Activated CD4-positive, alpha-beta memory T cell treated with anti-CD3 and anti-CD28 coated beads for 36 hours (primary cell): Measurements from ENCODE around the gene ADGRF4. TPM values are rescaled to one million over a fixed set of nuclear protein-coding genes. Genes with fewer than 3 reads are reported as not detected.

Source experiments
- CTCF ChIA-PET: fragments of 350-600 bp; sonication (Branson Sonifier 250); formaldehyde crosslinking; loops from one replicate; lab custom pipeline; 2021; ENCODE audit warnings: antibody characterized with exemption, inconsistent platforms; lab: Charles Lee
- POLR2A ChIA-PET: fragments of 350-600 bp; sonication (Branson Sonifier 250); formaldehyde crosslinking; loops from one replicate; lab custom pipeline; 2021; ENCODE audit warnings: antibody characterized with exemption; lab: Charles Lee
- DNase-seq: peaks from one replicate; pipeline ENCODE4 v3.0.0-alpha.2; 2020
- H3K27ac Mint-ChIP-seq: one replicate; pipeline ENCODE4 v1.8.0; 2021; ENCODE audit warnings: mixed read lengths
- H3K27me3 Mint-ChIP-seq: one replicate; pipeline ENCODE4 v1.8.0; 2021; ENCODE audit warnings: mixed read lengths
- H3K36me3 Mint-ChIP-seq: one replicate; pipeline ENCODE4 v1.8.0; 2021; ENCODE audit warnings: mixed read lengths
- H3K4me1 Mint-ChIP-seq: one replicate; pipeline ENCODE4 v1.8.0; 2021; ENCODE audit warnings: low read depth, mixed read lengths
- H3K4me3 Mint-ChIP-seq: one replicate; pipeline ENCODE4 v1.8.0; 2021; ENCODE audit warnings: mild to moderate bottlenecking, mixed read lengths
- H3K9me3 Mint-ChIP-seq: one replicate; pipeline ENCODE4 v1.8.0; 2021; ENCODE audit warnings: mixed read lengths
- intact Hi-C: fragments of 100-400 bp; cut with micrococcal nuclease; formaldehyde crosslinking; loops from one replicate; pipeline ENCODE4 v1.15.1; 2023
- total RNA-seq, 2 experiments: library from RNA; stranded (reverse); gene quantifications; one replicate each; pipeline ENCODE4 v1.2.3, GENCODE V29; 2021

The ADGRF4 gene
- total RNA-seq, 2 experiments from 2014 or later: not detected

- H3K4me3 Mint-ChIP-seq: no peak overlapping the region
- no peak for DNase-seq
- no peaks in the 10 kb centered on the region for H3K4me1 Mint-ChIP-seq
- no peaks in the 10 kb centered on the region for H3K9me3 Mint-ChIP-seq
- no peak overlapping the region for H3K27ac Mint-ChIP-seq
- ChIA-PET CTCF (interaction anchor here (1.0 kb wide), 1 partner anchor 91 kb away, joined by 5 read pairs; no protein-coding TSS in a partner anchor), POLR2A (no interaction called here)
- peaks cover 3% of the 10 kb centered on the region for H3K27me3 Mint-ChIP-seq
- H3K36me3 Mint-ChIP-seq: no peaks in the 10 kb centered on the region
- intact Hi-C loops: loop anchor here (10.0 kb wide), 1 partner anchor 67 kb away; no protein-coding TSS in a partner anchor
Measured at GRCh38 chr6:47722194-47722593, 23.8 kb downstream of the ADGRF4 start.

DNA sequence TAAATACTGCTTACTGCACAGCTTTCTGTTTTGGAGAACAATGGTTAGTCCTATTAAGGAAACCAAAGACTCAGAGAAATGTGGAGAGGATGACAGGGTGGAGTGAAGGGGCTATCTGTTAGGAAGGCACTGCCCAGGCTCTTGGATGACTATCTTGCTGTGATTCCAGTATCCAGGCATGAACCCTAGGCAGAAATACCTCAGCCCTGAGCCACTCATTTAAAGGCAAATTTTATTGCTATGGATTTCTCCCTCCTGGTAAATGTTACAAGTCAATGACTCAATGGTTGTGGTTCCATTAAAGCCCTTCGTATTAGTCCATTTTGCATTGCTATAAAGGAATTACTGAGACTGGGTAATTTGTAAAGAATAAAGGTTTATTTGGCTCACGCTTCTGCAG, 25.9 kb downstream of the ADGRF4 start:
- H3K36me3 Mint-ChIP-seq: no peaks in the 10 kb centered on the region
- H3K9me3 Mint-ChIP-seq: no peaks in the 10 kb centered on the region
- no peak for DNase-seq
- H3K27ac Mint-ChIP-seq: no peak overlapping the region
- H3K4me1 Mint-ChIP-seq: peaks cover 7% of the 10 kb centered on the region
- POLR2A ChIA-PET: interaction anchor here (0.6 kb wide), 1 partner anchor 8 kb away, joined by 3 read pairs; no protein-coding TSS in a partner anchor
- no peak overlapping the region for H3K4me3 Mint-ChIP-seq
- intact Hi-C loops: loop anchor here (10.0 kb wide), 1 partner anchor 69 kb away; no protein-coding TSS in a partner anchor
- CTCF ChIA-PET: no interaction called here
- H3K27me3 Mint-ChIP-seq: peaks cover 3% of the 10 kb centered on the region

DNA sequence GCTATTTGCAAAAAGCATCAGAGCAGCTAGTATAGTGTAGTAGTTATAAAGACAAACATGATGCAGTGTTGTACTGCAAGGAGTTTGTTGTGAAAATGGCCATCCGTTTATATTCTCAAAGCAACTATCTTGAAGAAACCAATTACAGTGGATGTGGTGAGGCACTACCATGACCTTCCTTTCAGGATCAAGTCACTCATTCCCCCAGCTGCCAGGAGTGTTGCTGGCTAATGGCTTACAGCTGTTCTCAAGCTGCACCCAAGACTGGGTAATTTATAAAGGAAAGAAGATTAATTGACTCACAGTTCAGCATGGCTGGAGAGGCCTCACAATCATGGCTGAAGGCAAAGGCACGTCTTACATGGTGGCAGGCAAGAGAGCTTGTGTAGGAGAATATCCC, 29.0 kb downstream of the ADGRF4 start:
- no peak overlapping the region for H3K4me3 Mint-ChIP-seq
- H3K27ac Mint-ChIP-seq: no peak overlapping the region
- H3K9me3 Mint-ChIP-seq: no peaks in the 10 kb centered on the region
- H3K36me3 Mint-ChIP-seq: no peaks in the 10 kb centered on the region
- no peaks in the 10 kb centered on the region for H3K27me3 Mint-ChIP-seq
- DNase-seq: no peak
- H3K4me1 Mint-ChIP-seq: peaks cover 8% of the 10 kb centered on the region
- ChIA-PET POLR2A (no interaction called here), CTCF (no interaction called here)
- intact Hi-C loops: loop anchor here (10.0 kb wide), 1 partner anchor 73 kb away; no protein-coding TSS in a partner anchor

- intact Hi-C loops: loop anchor here (10.0 kb wide), 1 partner anchor 74 kb away; no protein-coding TSS in a partner anchor
- Mint-ChIP-seq H3K27me3 (no peaks in the 10 kb centered on the region), H3K36me3 (no peaks in the 10 kb centered on the region), H3K4me1 (peaks cover 8% of the 10 kb centered on the region), H3K4me3 (no peak overlapping the region), H3K9me3 (no peaks in the 10 kb centered on the region), H3K27ac (no peak overlapping the region)
- no peak for DNase-seq
- POLR2A ChIA-PET: no interaction called here
- CTCF ChIA-PET: interaction anchor here (1.2 kb wide), 1 partner anchor 98 kb away, joined by 3 read pairs; no protein-coding TSS in a partner anchor
Measured at GRCh38 chr6:47729019-47729418, 30.6 kb downstream of the ADGRF4 start.

DNA sequence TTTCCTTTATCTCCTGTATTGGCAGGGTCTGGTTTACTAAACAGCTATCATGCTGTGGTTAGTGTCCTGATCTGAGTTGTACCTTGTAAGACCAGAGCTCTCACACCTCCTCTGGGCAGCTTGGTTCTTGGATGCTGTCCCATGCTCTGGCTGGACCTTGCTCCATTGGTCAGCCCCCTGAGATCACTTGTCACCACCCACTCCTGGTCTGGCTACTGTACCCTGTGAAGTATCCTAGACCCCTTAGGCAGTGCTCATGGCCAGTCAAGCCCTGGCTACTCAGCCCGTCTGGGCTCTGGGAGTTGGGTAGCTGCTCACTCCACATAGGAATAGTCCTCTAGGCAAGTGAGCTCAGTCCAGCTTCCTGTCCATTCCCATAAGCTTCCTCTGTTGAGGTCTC, 31.1 kb downstream of the ADGRF4 start:
- ChIA-PET CTCF (interaction anchor here (1.2 kb wide), 1 partner anchor 98 kb away, joined by 3 read pairs; no protein-coding TSS in a partner anchor), POLR2A (no interaction called here)
- Mint-ChIP-seq H3K4me3 (no peak overlapping the region), H3K36me3 (no peaks in the 10 kb centered on the region), H3K27ac (no peak overlapping the region), H3K9me3 (no peaks in the 10 kb centered on the region), H3K27me3 (no peaks in the 10 kb centered on the region), H3K4me1 (peaks cover 8% of the 10 kb centered on the region)
- DNase-seq: no peak
- intact Hi-C loops: loop anchor here (10.0 kb wide), 1 partner anchor 75 kb away; no protein-coding TSS in a partner anchor

DNA sequence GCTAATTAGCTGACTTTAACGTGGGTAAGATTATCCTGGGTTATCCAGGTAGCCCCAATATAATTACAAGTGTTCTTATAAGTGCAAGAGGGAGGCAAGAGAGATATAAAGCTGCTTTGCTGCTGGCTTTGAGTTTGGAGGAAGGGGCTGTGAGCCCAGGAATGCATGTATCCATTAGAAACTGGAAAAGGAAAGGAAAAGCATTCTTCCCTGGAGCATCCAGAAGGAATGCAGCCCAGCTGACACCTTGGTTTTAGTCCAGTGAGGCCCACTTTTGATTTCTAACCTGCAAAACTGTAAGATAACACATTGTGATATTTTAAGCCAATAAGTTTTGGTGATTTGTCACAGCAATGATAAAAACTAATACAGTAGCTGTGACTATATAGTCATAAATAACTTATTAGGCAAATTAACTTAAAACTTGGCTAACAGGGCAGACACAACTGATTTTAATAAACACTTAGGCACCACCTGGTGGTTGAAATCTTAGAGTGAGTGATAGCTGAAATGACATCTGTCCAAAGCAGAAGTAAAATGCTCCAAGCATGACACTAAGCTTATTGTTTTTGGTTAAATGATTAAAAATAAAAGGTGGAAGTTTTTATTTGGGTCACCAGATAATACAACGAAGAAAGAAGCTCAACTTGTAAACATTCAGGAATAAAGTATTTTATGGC, 35.6 kb downstream of the ADGRF4 start:
- POLR2A ChIA-PET: no interaction called here
- peaks cover 4% of the 10 kb centered on the region for H3K4me1 Mint-ChIP-seq
- H3K4me3 Mint-ChIP-seq: no peak overlapping the region
- H3K9me3 Mint-ChIP-seq: no peaks in the 10 kb centered on the region
- DNase-seq: no peak
- H3K27ac Mint-ChIP-seq: no peak overlapping the region
- no peaks in the 10 kb centered on the region for H3K36me3 Mint-ChIP-seq
- H3K27me3 Mint-ChIP-seq: peaks cover 2% of the 10 kb centered on the region
- CTCF ChIA-PET: interaction anchor here (0.7 to 2.4 kb wide), 6 partner anchors 9 to 321 kb away, joined by 3 to 38 read pairs (median 4); no protein-coding TSS in a partner anchor
- intact Hi-C loops: loop anchor here (1.0 kb wide), 2 partner anchors 103 to 320 kb away; no protein-coding TSS in a partner anchor

- H3K4me3 Mint-ChIP-seq: no peak overlapping the region
- DNase-seq: no peak
- H3K9me3 Mint-ChIP-seq: no peaks in the 10 kb centered on the region
- ChIA-PET CTCF (interaction anchor here (0.7 to 2.4 kb wide), 6 partner anchors 10 to 322 kb away, joined by 3 to 38 read pairs (median 4); no protein-coding TSS in a partner anchor), POLR2A (no interaction called here)
- intact Hi-C loops: loop anchor here (1.0 kb wide), 2 partner anchors 104 to 321 kb away; no protein-coding TSS in a partner anchor
- H3K4me1 Mint-ChIP-seq: no peaks in the 10 kb centered on the region
- H3K27ac Mint-ChIP-seq: no peak overlapping the region
- peaks cover 2% of the 10 kb centered on the region for H3K27me3 Mint-ChIP-seq
- H3K36me3 Mint-ChIP-seq: no peaks in the 10 kb centered on the region
Measured at GRCh38 chr6:47734831-47735481, 36.6 kb downstream of the ADGRF4 start.

- DNase-seq: no peak
- ChIA-PET CTCF (no interaction called here), POLR2A (no interaction called here)
- Mint-ChIP-seq H3K27ac (no peak overlapping the region), H3K36me3 (no peaks in the 10 kb centered on the region), H3K9me3 (no peaks in the 10 kb centered on the region), H3K4me3 (no peak overlapping the region), H3K27me3 (peaks cover 2% of the 10 kb centered on the region), H3K4me1 (no peaks in the 10 kb centered on the region)
- intact Hi-C loops: no loop called here
Measured at GRCh38 chr6:47736083-47736700, 37.8 kb downstream of the ADGRF4 start.

GRCh38 chr6:47737406-47737805, 39.0 kb downstream of the ADGRF4 start:
- H3K9me3 Mint-ChIP-seq: no peaks in the 10 kb centered on the region
- peaks cover 2% of the 10 kb centered on the region for H3K27me3 Mint-ChIP-seq
- CTCF ChIA-PET: no interaction called here
- POLR2A ChIA-PET: no interaction called here
- peaks cover 10% of the 10 kb centered on the region for H3K4me1 Mint-ChIP-seq
- DNase-seq: no peak
- no peak overlapping the region for H3K4me3 Mint-ChIP-seq
- no peak overlapping the region for H3K27ac Mint-ChIP-seq
- no peaks in the 10 kb centered on the region for H3K36me3 Mint-ChIP-seq
- intact Hi-C loops: no loop called here

- Mint-ChIP-seq H3K27me3 (no peaks in the 10 kb centered on the region), H3K9me3 (no peaks in the 10 kb centered on the region), H3K27ac (no peak overlapping the region), H3K4me3 (no peak overlapping the region), H3K4me1 (peaks cover 10% of the 10 kb centered on the region), H3K36me3 (no peaks in the 10 kb centered on the region)
- no peak for DNase-seq
- CTCF ChIA-PET: no interaction called here
- POLR2A ChIA-PET: no interaction called here
- intact Hi-C loops: loop anchor here (5.0 kb wide), 1 partner anchor 83 kb away; no protein-coding TSS in a partner anchor
Measured at GRCh38 chr6:47740714-47741113, 42.3 kb downstream of the ADGRF4 start.

DNA sequence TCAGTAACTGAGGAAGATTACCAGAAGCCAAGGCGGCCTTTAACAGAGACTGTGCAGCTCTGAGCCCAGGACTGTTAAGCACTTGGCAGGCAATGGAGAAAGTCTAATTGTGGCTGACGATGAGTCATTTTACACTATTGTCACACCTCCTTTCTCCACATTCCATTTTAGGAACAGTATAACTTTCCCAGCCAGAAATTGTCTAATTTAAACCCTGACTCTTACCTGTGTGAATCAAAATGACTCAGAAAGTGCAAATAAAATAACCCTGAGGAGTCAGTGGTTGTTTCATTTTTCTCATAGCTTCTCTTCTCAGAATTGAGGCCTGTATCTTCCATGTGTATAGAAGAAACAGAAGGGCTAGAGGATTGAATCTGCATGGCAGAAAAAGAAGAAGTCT, 43.4 kb downstream of the ADGRF4 start:
- ChIA-PET POLR2A (no interaction called here), CTCF (interaction anchor here (1.2 kb wide), 1 partner anchor 19 kb away, joined by 4 read pairs; no protein-coding TSS in a partner anchor)
- no peak for DNase-seq
- Mint-ChIP-seq H3K4me1 (peaks cover 10% of the 10 kb centered on the region), H3K4me3 (no peak overlapping the region), H3K27me3 (no peaks in the 10 kb centered on the region), H3K27ac (no peak overlapping the region), H3K9me3 (no peaks in the 10 kb centered on the region), H3K36me3 (no peaks in the 10 kb centered on the region)
- intact Hi-C loops: loop anchor here (5.0 kb wide), 1 partner anchor 85 kb away; no protein-coding TSS in a partner anchor

DNA sequence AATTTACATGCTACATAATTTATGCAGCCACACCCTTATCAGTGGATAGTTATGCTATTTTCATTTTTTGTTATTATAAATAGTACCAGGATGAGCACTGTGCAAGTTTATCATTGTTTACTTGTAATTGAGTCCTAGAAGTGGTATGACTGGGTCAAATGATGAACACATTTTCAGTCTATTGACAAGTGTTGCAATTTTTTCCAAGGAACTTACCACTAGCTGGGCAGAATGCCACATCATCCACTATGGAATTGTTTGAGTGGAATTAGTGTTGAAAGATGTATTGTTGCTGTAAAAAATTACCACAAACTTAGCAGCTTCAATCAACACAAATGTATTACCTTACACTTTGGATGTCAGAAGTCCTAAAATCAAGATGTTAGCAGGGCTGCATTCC, 45.4 kb downstream of the ADGRF4 start:
- H3K4me3 Mint-ChIP-seq: no peak overlapping the region
- H3K27ac Mint-ChIP-seq: no peak overlapping the region
- intact Hi-C loops: loop anchor here (5.0 kb wide), 1 partner anchor 86 kb away; no protein-coding TSS in a partner anchor
- ChIA-PET POLR2A (no interaction called here), CTCF (no interaction called here)
- no peaks in the 10 kb centered on the region for H3K9me3 Mint-ChIP-seq
- H3K27me3 Mint-ChIP-seq: no peaks in the 10 kb centered on the region
- H3K4me1 Mint-ChIP-seq: peaks cover 10% of the 10 kb centered on the region
- no peaks in the 10 kb centered on the region for H3K36me3 Mint-ChIP-seq
- no peak for DNase-seq
